ENCODE results near the gene R3HDM2.

The R3HDM2 gene

DNA sequence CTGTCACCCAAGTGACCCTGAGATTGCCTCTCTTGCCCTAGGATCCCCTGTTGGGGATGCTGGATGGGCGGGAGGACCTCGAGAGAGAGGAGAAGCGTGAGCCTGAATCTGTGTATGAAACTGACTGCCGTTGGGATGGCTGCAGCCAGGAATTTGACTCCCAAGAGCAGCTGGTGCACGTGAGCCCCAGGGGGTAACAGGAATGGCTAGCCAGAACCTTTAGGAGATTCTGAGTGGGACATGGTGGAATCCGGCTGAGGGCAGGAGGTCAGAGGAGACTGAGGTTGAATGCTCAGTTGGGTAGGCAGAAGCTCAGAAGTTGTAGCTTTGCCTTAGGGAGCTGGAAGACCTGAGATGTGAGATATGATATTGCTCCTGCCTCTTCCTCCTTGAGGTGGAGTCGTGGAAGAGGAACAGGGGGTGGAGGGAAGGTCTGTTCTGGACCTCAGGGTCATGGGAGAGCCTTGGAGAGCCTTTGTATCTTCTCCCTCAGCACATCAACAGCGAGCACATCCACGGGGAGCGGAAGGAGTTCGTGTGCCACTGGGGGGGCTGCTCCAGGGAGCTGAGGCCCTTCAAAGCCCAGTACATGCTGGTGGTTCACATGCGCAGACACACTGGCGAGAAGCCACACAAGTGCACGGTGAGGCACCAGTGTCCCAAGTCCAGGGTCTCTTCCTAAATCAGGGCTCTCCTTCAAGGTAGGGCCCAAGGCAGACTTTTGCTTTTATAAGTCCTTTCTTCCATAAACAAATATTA is 35.1 kb upstream of the R3HDM2 start:
- no peak for DNase-seq

DNA sequence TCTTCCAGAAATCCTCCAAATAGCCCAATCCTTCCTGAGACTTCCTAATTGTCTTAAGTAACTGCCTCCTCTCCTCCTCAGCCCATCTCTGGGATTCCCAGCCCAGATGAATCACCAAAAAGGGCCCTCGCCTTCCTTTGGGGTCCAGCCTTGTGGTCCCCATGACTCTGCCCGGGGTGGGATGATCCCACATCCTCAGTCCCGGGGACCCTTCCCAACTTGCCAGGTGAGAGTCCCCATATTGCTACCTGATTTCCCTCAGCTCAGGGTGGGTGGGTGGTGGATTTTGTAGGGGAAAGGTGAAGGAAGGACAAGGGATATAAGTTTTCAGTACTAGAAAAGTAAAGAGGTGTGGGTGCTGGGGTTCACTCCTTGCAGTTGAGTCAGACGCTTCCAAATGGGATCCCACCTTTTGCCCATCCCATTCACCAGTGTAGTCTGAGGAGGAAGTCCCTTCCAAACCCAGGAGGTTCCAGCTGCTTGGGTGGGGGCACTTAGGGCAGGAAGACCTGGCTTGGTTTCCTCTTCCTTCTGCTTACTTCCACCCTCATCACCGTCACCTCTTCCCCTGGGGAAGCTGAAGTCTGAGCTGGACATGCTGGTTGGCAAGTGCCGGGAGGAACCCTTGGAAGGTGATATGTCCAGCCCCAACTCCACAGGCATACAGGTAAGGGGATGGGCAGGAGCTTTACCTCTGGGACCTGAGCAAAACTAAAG is 34.3 kb upstream of the R3HDM2 start:
- DNase-seq, result no peak

DNA sequence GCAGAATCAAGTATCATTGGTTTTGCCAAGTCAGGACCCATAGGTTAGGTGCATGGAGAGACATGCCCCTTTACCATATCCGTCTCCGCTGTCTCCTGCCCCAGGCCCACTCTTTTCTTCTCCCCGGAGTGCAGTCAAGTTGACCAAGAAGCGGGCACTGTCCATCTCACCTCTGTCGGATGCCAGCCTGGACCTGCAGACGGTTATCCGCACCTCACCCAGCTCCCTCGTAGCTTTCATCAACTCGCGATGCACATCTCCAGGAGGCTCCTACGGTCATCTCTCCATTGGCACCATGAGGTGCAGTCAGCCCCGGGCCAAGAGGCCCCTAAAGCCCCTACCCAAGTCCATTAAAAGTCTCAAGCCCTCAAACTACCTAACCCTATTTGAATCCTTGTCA is 33.7 kb upstream of the R3HDM2 start:
- DNase-seq, result no peak

DNA sequence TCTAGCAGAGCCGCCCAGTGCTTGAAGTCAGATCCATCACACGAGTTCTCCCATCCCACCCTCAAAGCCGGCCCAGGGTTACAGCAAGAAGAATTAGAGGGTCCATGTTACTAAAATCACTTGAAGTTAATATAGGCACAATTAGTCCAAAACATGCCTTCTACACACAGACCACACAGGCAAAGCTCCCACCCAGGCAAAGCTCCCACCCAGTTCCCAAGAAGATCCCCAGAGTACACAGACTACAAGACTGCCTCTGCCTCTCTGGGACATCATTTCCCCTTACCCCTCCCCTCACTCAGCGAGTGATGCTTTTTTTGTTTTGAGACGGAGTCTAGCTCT is 32.0 kb upstream of the R3HDM2 start:
- no peak for DNase-seq

DNA sequence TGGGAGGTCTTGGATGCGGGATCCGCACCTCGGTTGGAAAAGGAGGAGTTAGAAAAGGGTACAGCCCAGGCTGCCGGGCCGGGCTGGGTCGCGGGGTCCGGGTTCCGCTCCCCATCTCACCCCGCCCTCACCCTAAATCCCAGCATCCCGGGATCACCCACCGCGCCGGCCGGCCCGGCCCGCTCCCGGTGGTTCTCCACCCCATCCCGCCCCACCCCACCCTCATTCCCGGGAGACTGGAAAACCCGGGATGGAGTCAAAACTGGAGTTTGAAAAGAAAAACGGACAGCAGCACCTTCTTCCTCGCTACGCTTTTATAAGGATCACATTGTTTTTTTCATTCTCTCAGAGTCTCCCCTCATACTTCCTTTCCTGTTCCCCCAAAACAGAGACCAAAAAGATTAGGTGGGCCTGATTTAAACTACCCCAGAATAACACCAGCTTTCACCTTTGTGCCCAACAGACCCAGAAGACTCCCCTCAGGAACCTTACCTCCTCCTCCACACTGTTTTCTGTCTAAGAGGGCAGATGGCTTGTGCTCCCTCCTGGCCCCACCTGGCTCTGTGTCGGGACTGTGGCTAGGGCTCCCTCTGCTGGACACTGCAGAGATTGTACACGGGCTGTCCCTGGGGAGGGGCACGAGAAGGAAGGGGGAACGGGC is 31.5 kb upstream of the R3HDM2 start:
- peak; percentile 83 for DNase-seq

DNA sequence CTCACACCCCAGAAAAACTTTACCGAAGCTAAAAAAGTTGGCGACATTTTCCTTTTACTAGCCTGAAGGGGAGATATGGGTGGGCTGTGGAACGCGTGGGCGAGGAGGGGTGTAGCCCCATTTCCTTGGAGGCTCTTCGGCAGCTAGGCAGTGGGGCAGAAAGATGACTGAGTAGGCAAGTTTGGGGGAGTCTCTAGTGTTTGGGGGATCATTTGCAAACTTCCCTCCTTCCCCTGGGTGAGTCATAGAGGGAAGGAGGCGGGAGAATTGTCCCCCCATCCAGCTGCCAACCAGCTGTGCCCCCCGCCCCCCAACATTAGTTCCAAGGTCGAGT is 31.0 kb upstream of the R3HDM2 start:
- no peak for DNase-seq

- DNase-seq, result peak; percentile 14
These were observed 30.6 kb upstream of the R3HDM2 start for GRCh38 chr12:57461276-57461916.

DNA sequence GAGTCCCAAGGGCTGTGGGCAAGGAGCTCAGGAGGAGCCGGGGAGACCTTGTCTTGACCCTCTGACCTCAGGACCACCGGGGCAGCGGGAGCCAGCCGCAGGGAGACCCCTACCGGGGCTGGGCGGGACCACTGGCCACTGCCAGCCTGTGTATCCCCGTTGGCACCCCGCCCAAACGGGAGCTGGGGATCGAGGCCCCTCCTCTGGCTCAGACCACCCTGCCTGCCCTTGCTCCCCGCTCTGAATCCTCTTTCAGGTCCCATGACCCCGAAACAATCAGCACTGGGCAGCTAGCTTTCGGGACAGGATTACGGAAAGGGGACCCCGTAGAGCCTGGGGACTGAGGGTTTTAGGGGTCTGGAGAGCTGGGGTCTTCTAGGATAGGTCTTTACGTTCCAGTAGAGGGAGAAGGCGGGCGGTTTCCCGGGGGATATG is 30.0 kb upstream of the R3HDM2 start:
- no peak for DNase-seq

DNA sequence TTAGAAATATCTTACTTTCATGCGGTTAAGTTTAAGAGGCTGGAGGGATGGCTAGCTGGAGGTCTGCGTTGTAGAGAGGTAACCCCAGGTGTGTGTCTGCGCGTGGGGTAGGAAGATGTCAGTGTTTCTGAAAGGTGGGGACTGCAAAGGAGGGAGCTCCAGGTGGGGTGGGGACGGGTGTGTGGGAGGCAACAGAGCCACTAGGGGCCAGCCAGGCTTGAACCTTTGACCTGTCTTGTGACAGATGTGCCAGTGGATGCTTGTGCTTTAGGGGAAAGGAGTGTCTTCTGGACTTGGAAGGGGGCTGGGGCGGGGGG is 29.6 kb upstream of the R3HDM2 start:
- DNase-seq, result no peak

- no peak for DNase-seq
These were observed 29.1 kb upstream of the R3HDM2 start, which contains the start of gene GLI1 for GRCh38 chr12:57459750-57460467. Gene GLI1, plus strand, starts transcription at chr12:57459785. Its CDS starts 3,907 bp downstream, at chr12:57463692.

DNA sequence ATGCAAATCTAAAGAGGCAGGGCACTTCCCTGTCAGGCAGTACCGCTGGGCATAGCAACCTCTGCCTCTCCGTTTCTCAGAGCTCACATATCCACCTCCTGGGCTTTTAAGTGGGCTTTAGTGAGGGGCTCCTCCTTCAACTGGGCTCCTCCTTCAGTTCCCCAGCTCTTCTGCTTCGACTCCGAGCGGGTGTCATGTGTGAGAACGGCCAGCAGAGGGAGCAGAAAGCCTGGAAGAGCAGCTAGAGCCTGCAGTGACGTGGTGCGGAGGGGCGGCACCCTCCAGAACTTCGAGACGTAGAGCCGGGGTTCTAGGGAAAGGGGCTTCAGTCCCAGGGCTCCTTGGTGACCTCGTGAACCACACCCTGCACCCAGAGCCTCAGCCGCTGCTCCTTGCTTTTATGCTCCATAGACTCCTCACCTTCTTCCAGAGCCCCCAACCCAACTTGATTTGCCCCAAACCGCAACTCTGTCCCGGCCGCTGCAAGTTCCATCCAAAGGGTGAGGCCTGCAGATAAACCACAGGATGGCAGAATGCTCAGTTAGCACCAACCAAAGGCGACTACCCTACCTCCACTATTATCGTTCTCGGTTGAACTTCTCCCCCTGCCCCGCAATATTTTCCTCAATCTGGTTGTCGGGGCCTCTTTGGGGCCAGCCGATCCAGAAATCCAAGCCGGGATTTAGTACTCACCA is 28.4 kb upstream of the R3HDM2 start:
- peak; percentile 93 for DNase-seq

GRCh38 chr12:57458665-57459054 is 27.8 kb upstream of the R3HDM2 start:
- no peak for DNase-seq

DNA sequence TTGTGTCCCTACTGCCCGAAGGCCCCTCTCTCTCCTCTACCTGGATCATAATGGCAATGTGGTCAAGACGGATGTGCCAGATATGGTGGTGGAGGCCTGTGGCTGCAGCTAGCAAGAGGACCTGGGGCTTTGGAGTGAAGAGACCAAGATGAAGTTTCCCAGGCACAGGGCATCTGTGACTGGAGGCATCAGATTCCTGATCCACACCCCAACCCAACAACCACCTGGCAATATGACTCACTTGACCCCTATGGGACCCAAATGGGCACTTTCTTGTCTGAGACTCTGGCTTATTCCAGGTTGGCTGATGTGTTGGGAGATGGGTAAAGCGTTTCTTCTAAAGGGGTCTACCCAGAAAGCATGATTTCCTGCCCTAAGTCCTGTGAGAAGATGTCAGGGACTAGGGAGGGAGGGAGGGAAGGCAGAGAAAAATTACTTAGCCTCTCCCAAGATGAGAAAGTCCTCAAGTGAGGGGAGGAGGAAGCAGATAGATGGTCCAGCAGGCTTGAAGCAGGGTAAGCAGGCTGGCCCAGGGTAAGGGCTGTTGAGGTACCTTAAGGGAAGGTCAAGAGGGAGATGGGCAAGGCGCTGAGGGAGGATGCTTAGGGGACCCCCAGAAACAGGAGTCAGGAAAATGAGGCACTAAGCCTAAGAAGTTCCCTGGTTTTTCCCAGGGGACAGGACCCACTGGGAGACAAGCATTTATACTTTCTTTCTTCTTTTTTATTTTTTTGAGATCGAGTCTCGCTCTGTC is 26.1 kb upstream of the R3HDM2 start:
- no peak for DNase-seq

DNA sequence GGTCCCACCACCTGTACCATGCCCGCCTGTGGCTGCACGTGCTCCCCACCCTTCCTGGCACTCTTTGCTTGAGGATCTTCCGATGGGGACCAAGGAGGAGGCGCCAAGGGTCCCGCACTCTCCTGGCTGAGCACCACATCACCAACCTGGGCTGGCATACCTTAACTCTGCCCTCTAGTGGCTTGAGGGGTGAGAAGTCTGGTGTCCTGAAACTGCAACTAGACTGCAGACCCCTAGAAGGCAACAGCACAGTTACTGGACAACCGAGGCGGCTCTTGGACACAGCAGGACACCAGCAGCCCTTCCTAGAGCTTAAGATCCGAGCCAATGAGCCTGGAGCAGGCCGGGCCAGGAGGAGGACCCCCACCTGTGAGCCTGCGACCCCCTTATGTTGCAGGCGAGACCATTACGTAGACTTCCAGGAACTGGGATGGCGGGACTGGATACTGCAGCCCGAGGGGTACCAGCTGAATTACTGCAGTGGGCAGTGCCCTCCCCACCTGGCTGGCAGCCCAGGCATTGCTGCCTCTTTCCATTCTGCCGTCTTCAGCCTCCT is 25.4 kb upstream of the R3HDM2 start:
- peak; percentile 30 for DNase-seq

DNA sequence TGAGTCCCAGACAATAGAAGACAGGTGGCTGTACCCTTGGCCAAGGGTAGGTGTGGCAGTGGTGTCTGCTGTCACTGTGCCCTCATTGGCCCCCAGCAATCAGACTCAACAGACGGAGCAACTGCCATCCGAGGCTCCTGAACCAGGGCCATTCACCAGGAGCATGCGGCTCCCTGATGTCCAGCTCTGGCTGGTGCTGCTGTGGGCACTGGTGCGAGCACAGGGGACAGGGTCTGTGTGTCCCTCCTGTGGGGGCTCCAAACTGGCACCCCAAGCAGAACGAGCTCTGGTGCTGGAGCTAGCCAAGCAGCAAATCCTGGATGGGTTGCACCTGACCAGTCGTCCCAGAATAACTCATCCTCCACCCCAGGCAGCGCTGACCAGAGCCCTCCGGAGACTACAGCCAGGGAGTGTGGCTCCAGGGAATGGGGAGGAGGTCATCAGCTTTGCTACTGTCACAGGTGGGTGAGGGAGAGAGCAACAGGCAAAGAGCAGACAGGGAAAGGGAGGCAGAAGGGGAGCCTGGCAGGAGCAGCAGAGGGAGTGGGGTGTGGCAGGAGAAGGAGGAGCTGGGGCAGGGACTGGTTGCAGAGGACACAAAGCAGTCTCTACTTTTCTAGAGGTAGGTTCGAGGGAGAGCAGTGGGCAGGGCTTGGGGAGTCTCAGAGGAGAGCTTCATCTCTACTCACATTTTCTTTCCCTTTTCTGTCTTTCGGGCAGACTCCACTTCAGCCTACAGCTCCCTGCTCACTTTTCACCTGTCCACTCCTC is 24.7 kb upstream of the R3HDM2 start:
- DNase-seq, result no peak

GRCh38 chr12:57454566-57455373 is 23.9 kb upstream of the R3HDM2 start, which contains the start of gene INHBE:
Gene INHBE, plus strand, starts transcription at chr12:57455307. Its CDS starts 230 bp downstream, at chr12:57455537.
- no peak for DNase-seq

DNA sequence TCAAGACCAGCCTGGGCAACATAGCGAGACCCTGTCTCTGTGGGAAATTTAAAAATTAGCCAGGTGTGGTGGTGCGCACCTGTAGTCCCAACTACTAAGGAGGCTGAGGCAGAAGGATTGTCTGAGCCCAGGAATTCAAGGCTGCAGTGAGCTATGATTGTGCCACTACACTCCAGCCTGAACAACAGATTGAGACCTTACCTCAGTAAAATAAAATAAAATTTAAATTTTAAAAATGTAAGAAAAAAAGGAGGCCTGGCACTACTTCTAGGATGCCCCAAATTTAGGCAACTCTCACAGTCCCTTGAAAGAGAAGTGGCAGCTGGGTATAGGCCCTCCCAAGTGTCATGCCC is 23.3 kb upstream of the R3HDM2 start:
- no peak for DNase-seq

GRCh38 chr12:57452937-57453509 is 22.2 kb upstream of the R3HDM2 start:
- peak; percentile 17 for DNase-seq

Data from stimulated activated naive CD4-positive, alpha-beta T cell treated with Interleukin-2 at 50 U/mL for 16 hours (primary cell).